ENCODE results near the gene VAT1L. TPM values are rescaled to one million over a fixed set of nuclear protein-coding genes. Genes with fewer than 3 reads are reported as not detected.
A peak's percentile ranks its signal among the peaks of the same experiment; 100 is the strongest.

Gene VAT1L
- total RNA-seq, 4 donors from 2014 or later = 0.80 to 1.4 (median 1.2) TPM

- Histone ChIP-seq H3K4me1 (no peaks in the 10 kb centered on the region), H3K27me3 (no peaks in the 10 kb centered on the region), H3K36me3 (no peaks in the 10 kb centered on the region), H3K27ac (peak overlapping the region in 2 of 4 donors; percentile 10 to 56), H3K9me3 (no peaks in the 10 kb centered on the region), H3K4me3 (no peak overlapping the region)
- no peak for DNase-seq
- no peak for TF ChIP-seq POLR2AphosphoS5 (IDR thresholded peaks at IDR 0.05)
- no peak for TF ChIP-seq EP300 (IDR thresholded peaks at IDR 0.05; ENCODE audit: low read depth)
- TF ChIP-seq POLR2A (IDR thresholded peaks at IDR 0.05) = no peak
- TF ChIP-seq CTCF (IDR thresholded peaks at IDR 0.05) = no peak
- intact Hi-C loops (cut with DNase I; ENCODE audit: low total_unique reads) = no loop called here
- in situ Hi-C loops (cut with MboI; ENCODE audit: low pct_ligation_motif_present in 1 of 4, low pct_unique_long_range_greater_than_20kb in 1 of 4, low sequenced_read_pairs in 3 of 4) = no loop called here
- WGBS, 2 donors (ENCODE audit: low coverage in 1 of 2) = 30 to 43% methylated on average over 1 to 2 of the region's 2 CpGs
Observed at GRCh38 chr16:77898671-77899211, 110.4 kb downstream of the VAT1L start.

GRCh38 chr16:77899416-77899815 is 111.1 kb downstream of the VAT1L start:
- H3K9me3 ChIP-seq = no peaks in the 10 kb centered on the region
- no peak overlapping the region for H3K27ac ChIP-seq
- H3K4me1 ChIP-seq = no peaks in the 10 kb centered on the region
- TF ChIP-seq EP300 (IDR thresholded peaks at IDR 0.05; ENCODE audit: low read depth) (no peak), POLR2AphosphoS5 (IDR thresholded peaks at IDR 0.05) (no peak), CTCF (IDR thresholded peaks at IDR 0.05) (no peak), POLR2A (IDR thresholded peaks at IDR 0.05) (no peak)
- DNase-seq = no peak
- H3K4me3 ChIP-seq = no peak overlapping the region
- in situ Hi-C loops (cut with MboI; ENCODE audit: low pct_ligation_motif_present in 1 of 4, low pct_unique_long_range_greater_than_20kb in 1 of 4, low sequenced_read_pairs in 3 of 4) (no loop called here), intact Hi-C loops (cut with DNase I; ENCODE audit: low total_unique reads) (no loop called here)
- no peaks in the 10 kb centered on the region for H3K27me3 ChIP-seq
- no peaks in the 10 kb centered on the region for H3K36me3 ChIP-seq
- WGBS, 2 donors (ENCODE audit: low coverage in 1 of 2) = 76 to 79% methylated on average over 3 of the region's 3 CpGs

- Histone ChIP-seq H3K9me3 (no peaks in the 10 kb centered on the region), H3K27me3 (no peaks in the 10 kb centered on the region), H3K4me1 (no peaks in the 10 kb centered on the region), H3K4me3 (no peak overlapping the region), H3K27ac (no peak overlapping the region), H3K36me3 (no peaks in the 10 kb centered on the region)
- intact Hi-C loops (cut with DNase I; ENCODE audit: low total_unique reads) = no loop called here
- no peak for DNase-seq
- 48 to 63% methylated on average over 6 to 7 of the region's 7 CpGs for WGBS, 2 donors (ENCODE audit: low coverage in 1 of 2)
- in situ Hi-C loops (cut with MboI; ENCODE audit: low pct_ligation_motif_present in 1 of 4, low pct_unique_long_range_greater_than_20kb in 1 of 4, low sequenced_read_pairs in 3 of 4) = no loop called here
- TF ChIP-seq EP300 (IDR thresholded peaks at IDR 0.05; ENCODE audit: low read depth) (no peak), CTCF (IDR thresholded peaks at IDR 0.05) (no peak), POLR2A (IDR thresholded peaks at IDR 0.05) (no peak), POLR2AphosphoS5 (IDR thresholded peaks at IDR 0.05) (no peak)
Observed at GRCh38 chr16:77905374-77905920, 117.1 kb downstream of the VAT1L start.

- intact Hi-C loops (cut with DNase I; ENCODE audit: low total_unique reads) = no loop called here
- H3K4me1 ChIP-seq = no peaks in the 10 kb centered on the region
- no peaks in the 10 kb centered on the region for H3K36me3 ChIP-seq
- H3K27me3 ChIP-seq = no peaks in the 10 kb centered on the region
- no peak for DNase-seq
- no peaks in the 10 kb centered on the region for H3K9me3 ChIP-seq
- TF ChIP-seq POLR2A (IDR thresholded peaks at IDR 0.05) (no peak), EP300 (IDR thresholded peaks at IDR 0.05; ENCODE audit: low read depth) (no peak), CTCF (IDR thresholded peaks at IDR 0.05) (no peak), POLR2AphosphoS5 (IDR thresholded peaks at IDR 0.05) (no peak)
- H3K27ac ChIP-seq = no peak overlapping the region
- no peak overlapping the region for H3K4me3 ChIP-seq
- 48 to 88% methylated on average over 1 to 3 of the region's 3 CpGs for WGBS, 2 donors (ENCODE audit: low coverage in 1 of 2)
- in situ Hi-C loops (cut with MboI; ENCODE audit: low pct_ligation_motif_present in 1 of 4, low pct_unique_long_range_greater_than_20kb in 1 of 4, low sequenced_read_pairs in 3 of 4) = no loop called here
Observed at GRCh38 chr16:77910021-77910420, 121.7 kb downstream of the VAT1L start.
